Measurements from ENCODE around the gene NPPC.
A peak's percentile ranks its signal among the peaks of the same experiment; 100 is the strongest.

Gene NPPC

DNA sequence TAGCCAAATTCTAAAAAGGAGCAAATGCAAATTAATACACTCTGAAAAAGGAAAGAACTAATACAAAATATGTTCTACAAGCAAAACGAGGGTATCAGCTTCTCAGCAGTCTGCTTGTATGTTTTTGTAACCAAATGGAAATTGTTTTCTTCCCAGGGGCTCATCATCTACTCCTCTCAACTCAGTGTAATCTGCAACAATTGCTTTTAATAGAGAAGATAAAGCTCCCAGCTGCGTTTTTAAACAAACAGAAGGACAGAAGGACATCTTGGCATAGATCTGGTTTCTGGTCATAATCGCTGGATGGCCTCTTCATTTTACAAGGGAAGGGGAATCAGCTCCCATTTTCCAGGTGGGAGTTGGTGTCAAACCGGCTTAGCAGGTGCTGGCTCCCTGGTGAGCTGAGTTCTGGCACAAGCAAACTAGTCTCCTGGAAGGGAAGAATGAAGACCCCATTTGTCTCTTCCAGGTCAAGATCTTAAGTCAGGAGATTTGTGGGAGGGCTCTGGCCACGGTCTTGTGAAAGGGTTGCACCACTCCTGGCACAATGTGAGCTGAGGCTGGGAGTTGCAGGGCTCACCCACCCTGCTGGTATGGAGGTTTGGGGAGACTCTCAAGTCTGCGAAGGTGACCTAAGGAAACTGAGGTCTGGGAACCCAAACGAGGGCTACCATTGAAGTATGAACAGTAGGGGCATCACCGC lies 41.6 kb downstream of the NPPC start:
- no peak for DNase-seq

DNA sequence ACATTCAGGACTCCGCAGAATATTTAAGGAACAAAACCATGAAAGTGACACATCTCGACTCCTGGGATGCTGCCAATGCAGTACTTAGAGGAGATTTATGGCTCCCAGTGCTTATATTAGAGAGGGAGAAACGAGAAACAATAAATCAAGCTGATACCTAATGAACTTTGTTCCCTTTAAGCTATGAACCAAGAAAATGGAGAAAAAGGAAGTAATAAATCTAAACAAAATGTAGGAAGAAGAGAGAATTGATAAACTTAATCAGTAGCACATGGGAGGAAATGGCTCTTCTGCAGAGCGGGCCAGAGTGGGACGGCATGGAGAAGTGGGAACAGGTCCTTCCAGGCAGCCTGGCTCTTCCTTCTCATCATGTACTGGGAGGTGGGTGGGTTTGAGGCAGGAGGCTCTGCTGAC lies 42.7 kb downstream of the NPPC start:
- peak; percentile 77 for DNase-seq

DNA sequence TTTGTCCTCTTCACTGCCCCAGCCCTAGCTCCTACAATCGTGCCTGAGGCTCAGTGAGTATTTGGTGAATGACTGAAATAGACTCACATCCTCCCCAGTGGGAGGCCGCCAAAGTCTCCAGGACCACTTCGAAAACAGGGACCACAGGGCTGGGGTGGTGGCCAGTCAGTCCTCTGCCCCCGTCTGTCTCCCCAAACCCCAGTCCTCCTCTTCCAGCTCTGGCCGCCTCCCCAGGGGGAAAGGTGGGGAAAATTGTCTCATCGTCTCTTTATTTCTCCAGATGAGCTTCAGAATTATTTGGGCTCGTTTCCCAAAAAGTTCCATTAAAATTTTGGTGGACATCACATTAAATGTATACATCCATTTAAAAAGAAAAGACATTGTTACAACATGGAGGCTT lies 43.5 kb downstream of the NPPC start:
- DNase-seq, result no peak

DNA sequence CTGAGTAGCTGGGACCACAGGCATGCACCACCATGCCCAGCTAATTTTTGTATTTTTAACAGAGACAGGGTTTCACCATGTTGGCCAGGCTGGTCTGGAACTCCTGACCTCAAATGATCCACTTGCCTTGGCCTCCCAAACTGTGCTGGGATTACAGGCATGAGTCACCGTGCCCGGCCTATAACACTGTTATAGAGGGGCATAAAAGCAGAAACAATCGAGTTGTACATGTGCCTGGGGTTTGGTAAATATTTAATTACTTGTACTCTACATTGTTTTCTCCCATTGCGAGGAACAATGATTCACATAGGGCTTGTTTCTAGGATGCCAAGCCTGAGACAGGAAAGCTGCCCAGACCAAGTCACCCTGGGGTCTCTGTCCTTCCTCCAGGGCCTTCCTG lies 45.8 kb downstream of the NPPC start:
- DNase-seq, result peak; percentile 21

DNA sequence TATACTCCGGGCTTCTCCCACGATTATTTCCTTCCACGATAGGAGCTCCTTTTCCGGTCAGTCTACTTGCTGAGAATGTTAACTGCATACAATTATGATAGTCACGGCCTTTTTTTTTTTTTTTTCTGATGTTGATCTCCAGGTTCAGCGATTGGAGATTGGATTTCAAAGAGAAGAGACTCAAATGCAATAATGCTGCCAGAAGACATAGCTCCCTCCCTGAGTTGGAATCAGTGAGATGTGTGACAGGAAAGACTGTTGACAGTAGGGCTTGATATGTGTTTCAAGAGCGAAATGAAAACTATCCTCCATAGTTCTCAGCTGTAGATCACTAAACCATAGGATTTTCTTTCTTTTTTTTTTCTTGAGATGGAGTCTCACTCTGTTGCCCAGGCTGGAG lies 47.0 kb downstream of the NPPC start:
- DNase-seq, result no peak

DNA sequence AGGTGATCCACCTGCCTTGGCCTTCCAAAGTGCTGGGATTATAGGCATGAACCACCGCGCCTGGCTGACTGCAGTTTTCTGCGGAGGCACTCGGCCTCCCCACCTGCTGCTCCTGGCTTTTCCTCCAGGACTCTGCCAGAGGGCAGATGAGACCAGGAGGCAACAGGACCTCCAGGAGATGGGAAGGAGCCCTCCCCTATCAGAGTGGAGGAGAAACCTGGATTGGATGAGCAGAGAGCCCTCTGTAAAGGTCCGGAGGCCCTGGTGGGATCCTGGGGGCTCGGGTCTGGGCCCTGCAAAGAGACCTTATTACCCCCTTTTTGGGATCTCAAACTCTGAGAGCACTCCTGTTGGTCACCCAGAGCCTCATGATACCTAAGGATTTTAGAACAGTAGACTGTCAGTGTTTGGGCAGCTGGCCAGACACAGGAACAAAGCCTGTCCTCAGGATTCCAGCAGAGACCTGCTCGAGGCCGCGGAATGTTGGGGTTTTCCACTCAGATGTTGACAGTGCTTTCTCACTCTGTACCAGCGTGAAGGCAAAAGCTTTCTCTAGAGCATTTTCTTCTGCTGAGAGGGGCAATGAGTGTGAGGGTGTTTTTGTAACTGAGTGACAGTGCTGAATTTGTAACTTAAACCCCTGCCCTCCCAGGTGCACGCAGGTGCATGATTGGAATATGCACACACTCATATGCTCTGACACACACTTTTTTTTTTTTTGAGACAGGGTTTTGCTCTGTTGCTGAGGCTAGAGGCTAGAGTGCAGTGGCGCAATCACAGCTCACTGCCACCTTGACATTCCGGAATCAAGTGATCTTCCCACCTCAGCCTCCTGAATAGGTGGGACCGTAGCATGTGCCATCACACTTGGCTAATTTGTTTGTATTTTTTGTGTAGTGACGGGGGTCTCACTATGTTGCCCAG lies 48.4 kb downstream of the NPPC start:
- DNase-seq, result no peak

DNA sequence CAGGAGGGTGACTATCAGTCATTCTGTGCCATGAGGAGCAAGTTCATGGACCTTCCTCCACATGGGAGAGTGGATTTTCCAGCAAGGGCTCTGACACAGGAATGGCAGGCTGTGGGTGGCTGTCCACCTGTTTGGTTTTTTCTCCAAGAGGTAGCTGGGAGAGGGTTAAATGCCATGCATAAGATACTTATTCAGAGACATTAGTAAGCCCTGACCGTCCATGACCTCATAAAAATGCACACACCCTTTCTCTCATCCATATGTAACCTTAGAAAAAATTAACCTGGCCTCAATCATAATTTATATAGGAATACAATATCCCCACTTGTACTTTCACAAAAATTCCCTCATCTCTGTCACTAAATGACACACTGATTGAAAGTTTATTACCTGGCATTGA lies 51.3 kb downstream of the NPPC start:
- no peak for DNase-seq

Data from MV-4-11 (cell line).